ENCODE results near the gene KLHL33.

KLHL33 gene

DNA sequence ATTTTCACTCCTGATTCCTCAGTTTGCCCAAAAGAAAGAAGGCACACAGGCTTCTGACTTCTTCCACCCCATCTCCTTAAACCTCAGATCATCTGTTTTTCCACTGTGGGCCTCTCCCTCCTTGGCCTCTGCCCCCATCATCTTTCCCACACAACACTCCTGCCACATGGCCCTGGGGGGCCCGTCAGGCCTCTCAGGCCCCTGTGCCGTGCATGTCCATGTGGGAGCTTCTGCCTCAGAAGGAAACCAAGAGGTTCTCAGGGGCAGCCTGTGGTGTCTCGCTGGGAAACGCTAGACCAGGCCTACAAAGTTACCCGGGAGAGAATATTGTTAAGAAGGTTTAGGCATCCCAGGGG, 8.0 kb downstream of the KLHL33 start:
- Histone ChIP-seq H3K27ac (ENCODE audit: insufficient read depth in 1 of 2, low read depth in 1 of 2, low read length in 2 of 2, poor library complexity in 1 of 2, severe bottlenecking in 2 of 2) (peak overlapping the region; percentile 21 to 74), H3K4me3 (ENCODE audit: control insufficient read depth in 1 of 7, extremely low read depth in 1 of 7, insufficient read depth in 4 of 7, low read depth in 2 of 7, low read length in 6 of 7) (peak overlapping the region in 4 of 7 experiments; percentile 33 to 62 (median 54)), H3K4me1 (ENCODE audit: control extremely low read depth in 1 of 4, control insufficient read depth in 4 of 4, insufficient read depth in 4 of 4, low read length in 3 of 4) (peaks cover 13 to 50% (median 38%) of the 10 kb centered on the region in 4 experiments), H3K27me3 (replicated peaks in 2 of 5; ENCODE audit: control insufficient read depth in 4 of 5, insufficient read depth in 5 of 5, low read length in 4 of 5) (no peaks in the 10 kb centered on the region), H3K9me3 (ENCODE audit: control extremely low read depth in 1 of 5, control insufficient read depth in 4 of 5, insufficient read depth in 2 of 5, low read depth in 1 of 5, low read length in 4 of 5) (no peaks in the 10 kb centered on the region), H3K36me3 (ENCODE audit: control insufficient read depth in 4 of 4, insufficient read depth in 4 of 4, low read length in 3 of 4) (no peaks in the 10 kb centered on the region)
- no peak for DNase-seq
- POLR2A ChIA-PET, result interaction anchor here (1.2 to 2.1 kb wide), 2 partner anchors 27 to 85 kb away, joined by 4 to 6 read pairs; partner anchors contain the start of genes APEX1 and PARP2
- CTCF ChIA-PET, result interaction anchor here (1.2 to 4.6 kb wide), 5 partner anchors 10 to 182 kb away, joined by 3 to 27 read pairs (median 4); partner anchors contain the start of genes PNP and TEP1
- 34% methylated on average over 5 of the region's 5 CpGs for WGBS (ENCODE audit: insufficient coverage)

DNA sequence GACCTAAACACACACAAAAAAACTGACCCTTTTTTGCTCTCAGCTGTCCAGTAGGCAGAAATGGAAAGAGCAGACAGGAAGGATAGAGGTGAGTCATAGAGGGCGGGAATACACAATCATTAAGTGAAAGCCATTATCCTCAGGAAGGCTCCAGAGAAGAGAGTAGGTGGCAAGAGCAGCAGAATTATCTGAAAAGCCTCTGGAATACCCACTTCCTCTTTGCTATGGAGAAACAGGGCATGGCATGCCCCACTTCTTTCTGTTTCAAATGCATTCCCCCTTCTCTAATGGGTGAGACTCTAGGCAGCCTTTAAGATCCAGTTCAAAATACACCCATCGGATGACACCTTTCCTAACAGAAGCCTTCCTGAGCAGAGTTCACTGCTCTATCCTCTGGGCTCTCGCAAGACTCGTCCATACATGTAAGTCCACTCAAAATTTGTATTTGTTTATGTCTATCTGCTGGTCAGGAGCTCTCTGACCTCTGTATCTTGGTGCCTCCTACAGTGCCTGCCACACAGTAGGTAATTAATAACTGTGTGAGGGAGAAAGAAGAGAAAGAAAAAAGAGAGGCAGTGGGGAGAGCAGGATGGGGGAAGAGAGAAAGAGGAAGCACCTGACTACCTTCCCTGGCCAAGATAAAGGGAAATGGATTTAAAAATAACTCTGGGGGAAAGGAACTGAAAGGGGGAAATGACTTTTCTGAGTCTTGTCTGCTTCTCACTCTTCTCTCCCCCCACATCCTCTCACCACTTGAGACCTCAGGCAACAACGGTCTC, 8.5 kb downstream of the KLHL33 start:
- H3K4me1 ChIP-seq (ENCODE audit: control extremely low read depth in 1 of 4, control insufficient read depth in 4 of 4, insufficient read depth in 4 of 4, low read length in 3 of 4), result peaks cover 13 to 50% (median 38%) of the 10 kb centered on the region in 4 experiments
- POLR2A ChIA-PET, result interaction anchor here (2.1 kb wide), 1 partner anchor 28 kb away, joined by 6 read pairs; the partner anchor contains the start of gene APEX1
- CTCF ChIA-PET, result interaction anchor here (0.7 to 4.6 kb wide), 4 partner anchors 13 to 183 kb away, joined by 3 to 27 read pairs (median 4); partner anchors contain the start of gene TEP1
- peak overlapping the region; percentile 25 to 74 for H3K27ac ChIP-seq (ENCODE audit: insufficient read depth in 1 of 2, low read depth in 1 of 2, low read length in 2 of 2, poor library complexity in 1 of 2, severe bottlenecking in 2 of 2)
- peak; percentile 49 to 87 (median 77) for DNase-seq
- H3K27me3 ChIP-seq (replicated peaks in 2 of 5; ENCODE audit: control insufficient read depth in 4 of 5, insufficient read depth in 5 of 5, low read length in 4 of 5), result no peaks in the 10 kb centered on the region
- no peaks in the 10 kb centered on the region for H3K36me3 ChIP-seq (ENCODE audit: control insufficient read depth in 4 of 4, insufficient read depth in 4 of 4, low read length in 3 of 4)
- WGBS (ENCODE audit: insufficient coverage), result 4% methylated on average over 3 of the region's 5 CpGs
- H3K9me3 ChIP-seq (ENCODE audit: control extremely low read depth in 1 of 5, control insufficient read depth in 4 of 5, insufficient read depth in 2 of 5, low read depth in 1 of 5, low read length in 4 of 5), result no peaks in the 10 kb centered on the region
- H3K4me3 ChIP-seq (ENCODE audit: control insufficient read depth in 1 of 7, extremely low read depth in 1 of 7, insufficient read depth in 4 of 7, low read depth in 2 of 7, low read length in 6 of 7), result peak overlapping the region in 5 of 7 experiments; percentile 22 to 62 (median 49)

- no peaks in the 10 kb centered on the region for H3K36me3 ChIP-seq (ENCODE audit: control insufficient read depth in 4 of 4, insufficient read depth in 4 of 4, low read length in 3 of 4)
- H3K9me3 ChIP-seq (ENCODE audit: control extremely low read depth in 1 of 5, control insufficient read depth in 4 of 5, insufficient read depth in 2 of 5, low read depth in 1 of 5, low read length in 4 of 5), result no peaks in the 10 kb centered on the region
- peaks cover 13 to 41% (median 28%) of the 10 kb centered on the region in 4 experiments for H3K4me1 ChIP-seq (ENCODE audit: control extremely low read depth in 1 of 4, control insufficient read depth in 4 of 4, insufficient read depth in 4 of 4, low read length in 3 of 4)
- H3K4me3 ChIP-seq (ENCODE audit: control insufficient read depth in 1 of 7, extremely low read depth in 1 of 7, insufficient read depth in 4 of 7, low read depth in 2 of 7, low read length in 6 of 7), result no peak overlapping the region
- 0% methylated on average over 1 of the region's 2 CpGs for WGBS (ENCODE audit: insufficient coverage)
- H3K27ac ChIP-seq (ENCODE audit: insufficient read depth in 1 of 2, low read depth in 1 of 2, low read length in 2 of 2, poor library complexity in 1 of 2, severe bottlenecking in 2 of 2), result no peak overlapping the region
- POLR2A ChIA-PET, result interaction anchor here (0.7 kb wide), 1 partner anchor 551 kb away, joined by 3 read pairs; no protein-coding TSS in a partner anchor
- no peak for DNase-seq
- no peaks in the 10 kb centered on the region for H3K27me3 ChIP-seq (replicated peaks in 2 of 5; ENCODE audit: control insufficient read depth in 4 of 5, insufficient read depth in 5 of 5, low read length in 4 of 5)
- CTCF ChIA-PET, result interaction anchor here (1.0 to 3.5 kb wide), 3 partner anchors 9 to 37 kb away, joined by 3 to 28 read pairs (median 4); partner anchors contain the start of genes PIP4P1 and TEP1
Measured at GRCh38 chr14:20424851-20425250, 11.1 kb downstream of the KLHL33 start.

- no peak for DNase-seq
- CTCF ChIA-PET, result interaction anchor here (0.7 to 3.5 kb wide), 10 partner anchors 8 to 186 kb away, joined by 3 to 28 read pairs (median 3); partner anchors contain the start of genes APEX1, KLHL33, OSGEP and TEP1
- no peak overlapping the region for H3K4me3 ChIP-seq (ENCODE audit: control insufficient read depth in 1 of 7, extremely low read depth in 1 of 7, insufficient read depth in 4 of 7, low read depth in 2 of 7, low read length in 6 of 7)
- H3K4me1 ChIP-seq (ENCODE audit: control extremely low read depth in 1 of 4, control insufficient read depth in 4 of 4, insufficient read depth in 4 of 4, low read length in 3 of 4), result peaks cover 8 to 21% (median 8%) of the 10 kb centered on the region in 4 experiments
- no peaks in the 10 kb centered on the region for H3K27me3 ChIP-seq (replicated peaks in 2 of 5; ENCODE audit: control insufficient read depth in 4 of 5, insufficient read depth in 5 of 5, low read length in 4 of 5)
- POLR2A ChIA-PET, result no interaction called here
- H3K27ac ChIP-seq (ENCODE audit: insufficient read depth in 1 of 2, low read depth in 1 of 2, low read length in 2 of 2, poor library complexity in 1 of 2, severe bottlenecking in 2 of 2), result no peak overlapping the region
- no peaks in the 10 kb centered on the region for H3K9me3 ChIP-seq (ENCODE audit: control extremely low read depth in 1 of 5, control insufficient read depth in 4 of 5, insufficient read depth in 2 of 5, low read depth in 1 of 5, low read length in 4 of 5)
- no peaks in the 10 kb centered on the region for H3K36me3 ChIP-seq (ENCODE audit: control insufficient read depth in 4 of 4, insufficient read depth in 4 of 4, low read length in 3 of 4)
- no CpG with 5 or more reads among the region's 2 CpGs for WGBS (ENCODE audit: insufficient coverage)
Measured at GRCh38 chr14:20422886-20423285, 13.1 kb downstream of the KLHL33 start.

- Histone ChIP-seq H3K4me3 (ENCODE audit: control insufficient read depth in 1 of 7, extremely low read depth in 1 of 7, insufficient read depth in 4 of 7, low read depth in 2 of 7, low read length in 6 of 7) (no peak overlapping the region), H3K27ac (ENCODE audit: insufficient read depth in 1 of 2, low read depth in 1 of 2, low read length in 2 of 2, poor library complexity in 1 of 2, severe bottlenecking in 2 of 2) (no peak overlapping the region), H3K27me3 (replicated peaks in 2 of 5; ENCODE audit: control insufficient read depth in 4 of 5, insufficient read depth in 5 of 5, low read length in 4 of 5) (no peaks in the 10 kb centered on the region), H3K9me3 (ENCODE audit: control extremely low read depth in 1 of 5, control insufficient read depth in 4 of 5, insufficient read depth in 2 of 5, low read depth in 1 of 5, low read length in 4 of 5) (no peaks in the 10 kb centered on the region), H3K4me1 (ENCODE audit: control extremely low read depth in 1 of 4, control insufficient read depth in 4 of 4, insufficient read depth in 4 of 4, low read length in 3 of 4) (peaks cover 0 to 15% (median 7%) of the 10 kb centered on the region in 4 experiments), H3K36me3 (ENCODE audit: control insufficient read depth in 4 of 4, insufficient read depth in 4 of 4, low read length in 3 of 4) (no peaks in the 10 kb centered on the region)
- POLR2A ChIA-PET, result no interaction called here
- no peak for DNase-seq
- 100% methylated on average over 1 of the region's 2 CpGs for WGBS (ENCODE audit: insufficient coverage)
- CTCF ChIA-PET, result interaction anchor here (1.2 to 3.1 kb wide), 6 partner anchors 12 to 226 kb away, joined by 3 to 9 read pairs (median 3); partner anchors contain the start of genes APEX1 and OSGEP
Measured at GRCh38 chr14:20421267-20421666, 14.7 kb downstream of the KLHL33 start.

DNA sequence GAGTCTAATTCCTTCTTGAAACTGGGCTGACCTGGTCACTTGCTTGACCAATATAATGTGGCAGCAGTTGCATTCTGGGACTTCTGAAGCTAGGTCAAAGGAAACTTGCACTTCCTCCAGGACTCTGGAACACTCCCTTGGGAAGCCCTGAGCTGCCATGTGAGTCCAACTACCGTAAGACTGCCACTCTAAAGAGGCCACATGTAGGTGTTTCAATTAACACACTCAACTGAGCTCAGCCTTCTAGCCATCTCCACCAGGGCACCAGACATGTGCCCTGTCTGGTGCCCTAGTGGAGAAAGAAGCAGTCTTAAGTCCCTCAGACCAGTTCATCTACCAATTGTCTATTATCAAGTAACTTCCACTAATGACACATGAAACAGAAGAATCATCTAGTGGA, 16.5 kb downstream of the KLHL33 start:
- H3K27ac ChIP-seq (ENCODE audit: insufficient read depth in 1 of 2, low read depth in 1 of 2, low read length in 2 of 2, poor library complexity in 1 of 2, severe bottlenecking in 2 of 2), result no peak overlapping the region
- no peaks in the 10 kb centered on the region for H3K36me3 ChIP-seq (ENCODE audit: control insufficient read depth in 4 of 4, insufficient read depth in 4 of 4, low read length in 3 of 4)
- no peak overlapping the region for H3K4me3 ChIP-seq (ENCODE audit: control insufficient read depth in 1 of 7, extremely low read depth in 1 of 7, insufficient read depth in 4 of 7, low read depth in 2 of 7, low read length in 6 of 7)
- no peaks in the 10 kb centered on the region for H3K9me3 ChIP-seq (ENCODE audit: control extremely low read depth in 1 of 5, control insufficient read depth in 4 of 5, insufficient read depth in 2 of 5, low read depth in 1 of 5, low read length in 4 of 5)
- ChIA-PET POLR2A (no interaction called here), CTCF (interaction anchor here (1.0 kb wide), 1 partner anchor 73 kb away, joined by 3 read pairs; no protein-coding TSS in a partner anchor)
- H3K27me3 ChIP-seq (replicated peaks in 2 of 5; ENCODE audit: control insufficient read depth in 4 of 5, insufficient read depth in 5 of 5, low read length in 4 of 5), result no peaks in the 10 kb centered on the region
- 83% methylated on average over 1 of the region's 1 CpG for WGBS (ENCODE audit: insufficient coverage)
- peaks cover 3 to 13% (median 12%) of the 10 kb centered on the region in 4 experiments for H3K4me1 ChIP-seq (ENCODE audit: control extremely low read depth in 1 of 4, control insufficient read depth in 4 of 4, insufficient read depth in 4 of 4, low read length in 3 of 4)
- DNase-seq, result peak in 2 of 3 donors; percentile 22 to 53

DNA sequence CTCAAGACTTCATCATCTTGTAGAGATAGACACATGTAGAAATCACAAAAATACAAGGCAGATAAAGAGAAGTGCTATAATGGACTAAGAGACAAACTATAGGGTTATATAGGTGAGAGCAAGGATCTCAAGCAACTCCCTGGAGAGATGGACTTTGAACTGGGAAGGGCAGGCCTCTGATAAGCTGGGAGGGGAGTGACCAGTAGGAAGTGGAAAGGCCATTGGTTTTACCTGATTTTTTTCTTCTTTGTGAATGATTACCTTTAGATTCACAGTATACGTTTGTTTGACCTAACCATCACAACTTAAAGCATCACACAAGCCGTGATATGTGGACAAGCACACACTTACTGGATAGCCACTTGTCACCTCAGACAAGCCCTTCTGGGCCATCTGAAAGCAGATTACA, 17.5 kb downstream of the KLHL33 start:
- H3K27me3 ChIP-seq (replicated peaks in 2 of 5; ENCODE audit: control insufficient read depth in 4 of 5, insufficient read depth in 5 of 5, low read length in 4 of 5), result no peaks in the 10 kb centered on the region
- no peaks in the 10 kb centered on the region for H3K9me3 ChIP-seq (ENCODE audit: control extremely low read depth in 1 of 5, control insufficient read depth in 4 of 5, insufficient read depth in 2 of 5, low read depth in 1 of 5, low read length in 4 of 5)
- no peak overlapping the region for H3K4me3 ChIP-seq (ENCODE audit: control insufficient read depth in 1 of 7, extremely low read depth in 1 of 7, insufficient read depth in 4 of 7, low read depth in 2 of 7, low read length in 6 of 7)
- H3K4me1 ChIP-seq (ENCODE audit: control extremely low read depth in 1 of 4, control insufficient read depth in 4 of 4, insufficient read depth in 4 of 4, low read length in 3 of 4), result peaks cover 7 to 22% (median 21%) of the 10 kb centered on the region in 4 experiments
- WGBS (ENCODE audit: insufficient coverage), result 100% methylated on average over 1 of the region's 2 CpGs
- POLR2A ChIA-PET, result no interaction called here
- CTCF ChIA-PET, result interaction anchor here (1.9 kb wide), 1 partner anchor 35 kb away, joined by 4 read pairs; no protein-coding TSS in a partner anchor
- no peak overlapping the region for H3K27ac ChIP-seq (ENCODE audit: insufficient read depth in 1 of 2, low read depth in 1 of 2, low read length in 2 of 2, poor library complexity in 1 of 2, severe bottlenecking in 2 of 2)
- no peaks in the 10 kb centered on the region for H3K36me3 ChIP-seq (ENCODE audit: control insufficient read depth in 4 of 4, insufficient read depth in 4 of 4, low read length in 3 of 4)
- DNase-seq, result no peak
